Stomach (tissue), 9 donors: ENCODE data around the gene EPB41L1. TPM values are rescaled to one million over a fixed set of nuclear protein-coding genes. Genes with fewer than 3 reads are reported as not detected.

Source experiments
- DNase-seq, 2 donors: peaks; one replicate each; pipeline versions ENCODE4 v3.0.0 to v3.0.0-alpha.2; 2013 to 2019
- H3K27ac ChIP-seq, 5 donors: fragments of 200-600 bp in 4 of 5; sonication (generic) in 4 of 5; one replicate each; pipeline ENCODE4 v1.5.1; 2013 to 2019; ENCODE audit warnings: mild to moderate bottlenecking in 1 of 5, moderate library complexity in 1 of 5
- H3K27me3 ChIP-seq, 3 donors: fragments of 200-600 bp; sonication (generic); one replicate each; pipeline ENCODE4 v1.5.1; 2017 to 2019; ENCODE audit warnings: mixed run types in 1 of 3
- H3K36me3 ChIP-seq, 4 donors: fragments of 200-600 bp; sonication (generic); 1 replicate in 3 of 4; 2 replicates in 1 of 4; pipeline ENCODE4 v1.5.1; 2016 to 2019
- H3K4me1 ChIP-seq, 4 donors: fragments of 200-600 bp; sonication (generic); one replicate each; pipeline ENCODE4 v1.5.1; 2016 to 2019
- H3K4me3 ChIP-seq, 4 donors: fragments of 200-600 bp; sonication (generic) in 3 of 4; one replicate each; pipeline ENCODE4 v1.5.1; 2016 to 2019; ENCODE audit warnings: mild to moderate bottlenecking in 1 of 4
- H3K9me3 ChIP-seq, 4 donors: fragments of 200-600 bp; sonication (generic); one replicate each; pipeline ENCODE4 v1.5.1; 2016 to 2019
- EP300 ChIP-seq: sonication (generic); formaldehyde crosslinking; IDR thresholded peaks from one replicate; pipeline ENCODE4 v1.6.1; 2017; ENCODE audit warnings: antibody characterized with exemption
- POLR2A ChIP-seq, 4 donors: fragments of 450-650 bp; IDR thresholded peaks; one replicate each; pipeline ENCODE4 v1.6.1; 2016; ENCODE audit warnings: antibody characterized with exemption in 4 of 4, control low read depth in 2 of 4, mild to moderate bottlenecking in 1 of 4, moderate library complexity in 1 of 4
- POLR2AphosphoS5 ChIP-seq, 3 donors: sonication (generic); formaldehyde crosslinking; IDR thresholded peaks; one replicate each; pipeline ENCODE4 v1.6.1; 2016; ENCODE audit warnings: antibody characterized with exemption in 3 of 3
- WGBS, 5 donors: extraction: QIAGEN DNeasy Blood & Tissue Kit in 3 of 5; methylation state at CpG; one replicate each; pipeline versions ENCODE4 v1.1.5 to v1.1.7; 2013 to 2018; 5-methylcytosine and 5-hydroxymethylcytosine counted together
- intact Hi-C: fragments of 100-400 bp; cut with DNase I; formaldehyde crosslinking; loops from one replicate; pipeline ENCODE4 v1.15.1; 2023; ENCODE audit warnings: low total_unique reads
- polyA plus RNA-seq, 3 donors: library from polyadenylated mRNA; stranded (reverse); fragments of 200-250 nt; gene quantifications; one replicate each; pipeline ENCODE4 v1.2.3, GENCODE V29; 2013
- total RNA-seq, 5 donors: library from RNA; depleted of rRNA; stranded (reverse); fragments of >200 nt; gene quantifications; one replicate each; pipeline versions ENCODE4 v1.1.0 to v1.2.3, GENCODE V29; 2014 to 2016
- TF ChIP-seq, protein P1 (sequence below), 7 experiments: fragments of 450-650 bp in 4 of 7; fragments of 200-600 bp in 3 of 7; sonication (generic) in 3 of 7; IDR thresholded peaks; one replicate each; pipeline ENCODE4 v1.5.1; 2016 to 2019; ENCODE audit warnings: antibody characterized with exemption in 7 of 7, control low read depth in 2 of 7, mild to moderate bottlenecking in 1 of 7
- donor health status: healthy with polysubstance abuse.
- donor health status: Bipolar disorder and iron deficiency.
- donor health status: healthy.

Gene EPB41L1
- total and polyA plus RNA-seq, 8 donors, result 25.9 to 271 (median 40.4) TPM

DNA sequence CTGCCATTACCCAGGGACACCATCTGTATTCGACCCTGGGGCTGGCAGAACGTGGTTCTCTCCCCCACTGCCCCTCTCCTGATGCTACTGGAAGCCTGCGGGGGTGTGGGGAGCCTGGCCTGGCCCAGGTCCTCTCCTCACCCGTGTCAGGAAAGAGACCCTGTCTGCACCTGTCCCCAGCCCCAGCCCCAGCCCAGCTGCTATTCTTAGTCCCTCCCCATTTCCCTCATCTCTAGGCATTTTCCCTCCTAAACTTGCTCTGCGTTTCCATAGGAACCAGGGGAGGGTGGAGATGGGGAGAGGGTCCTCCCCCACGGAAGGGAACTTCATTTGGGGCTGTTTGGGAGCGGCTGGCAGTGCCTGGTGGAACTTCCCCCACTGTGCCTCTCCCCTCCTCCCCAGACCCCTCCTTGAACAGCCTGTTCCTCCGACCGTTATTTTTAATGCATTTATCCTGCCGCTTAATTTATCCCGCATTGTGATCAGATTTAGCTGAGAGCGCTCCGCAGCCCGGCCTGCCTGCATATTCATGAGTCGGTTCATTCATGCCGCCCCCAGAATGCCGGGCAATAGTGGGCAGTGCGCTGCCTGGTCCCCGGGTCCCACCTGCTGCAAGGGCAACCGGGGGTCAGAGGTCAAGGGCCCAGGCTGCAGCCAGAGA is 119.8 kb downstream of the EPB41L1 start:
- peaks cover 8 to 53% (median 23%) of the 10 kb centered on the region in 3 donors for H3K27me3 ChIP-seq
- no peak for DNase-seq
- H3K9me3 ChIP-seq, result peaks cover 0 to under 1% (median 0%) of the 10 kb centered on the region in 4 donors
- H3K27ac ChIP-seq, result no peak overlapping the region
- 49 to 53% (median 50%) methylated on average over 17 to 20 of the region's 20 CpGs for WGBS, 5 donors
- no peaks in the 10 kb centered on the region for H3K4me1 ChIP-seq
- H3K4me3 ChIP-seq, result no peak overlapping the region
- intact Hi-C loops, result no loop called here
- TF ChIP-seq POLR2A (IDR thresholded peaks at IDR 0.05) (no peak), EP300 (no peak), POLR2AphosphoS5 (IDR thresholded peaks at IDR 0.05) (no peak)
- TF ChIP-seq, protein P1, sequence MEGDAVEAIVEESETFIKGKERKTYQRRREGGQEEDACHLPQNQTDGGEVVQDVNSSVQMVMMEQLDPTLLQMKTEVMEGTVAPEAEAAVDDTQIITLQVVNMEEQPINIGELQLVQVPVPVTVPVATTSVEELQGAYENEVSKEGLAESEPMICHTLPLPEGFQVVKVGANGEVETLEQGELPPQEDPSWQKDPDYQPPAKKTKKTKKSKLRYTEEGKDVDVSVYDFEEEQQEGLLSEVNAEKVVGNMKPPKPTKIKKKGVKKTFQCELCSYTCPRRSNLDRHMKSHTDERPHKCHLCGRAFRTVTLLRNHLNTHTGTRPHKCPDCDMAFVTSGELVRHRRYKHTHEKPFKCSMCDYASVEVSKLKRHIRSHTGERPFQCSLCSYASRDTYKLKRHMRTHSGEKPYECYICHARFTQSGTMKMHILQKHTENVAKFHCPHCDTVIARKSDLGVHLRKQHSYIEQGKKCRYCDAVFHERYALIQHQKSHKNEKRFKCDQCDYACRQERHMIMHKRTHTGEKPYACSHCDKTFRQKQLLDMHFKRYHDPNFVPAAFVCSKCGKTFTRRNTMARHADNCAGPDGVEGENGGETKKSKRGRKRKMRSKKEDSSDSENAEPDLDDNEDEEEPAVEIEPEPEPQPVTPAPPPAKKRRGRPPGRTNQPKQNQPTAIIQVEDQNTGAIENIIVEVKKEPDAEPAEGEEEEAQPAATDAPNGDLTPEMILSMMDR (IDR thresholded peaks at IDR 0.05), result no peak
- no peaks in the 10 kb centered on the region for H3K36me3 ChIP-seq

DNA sequence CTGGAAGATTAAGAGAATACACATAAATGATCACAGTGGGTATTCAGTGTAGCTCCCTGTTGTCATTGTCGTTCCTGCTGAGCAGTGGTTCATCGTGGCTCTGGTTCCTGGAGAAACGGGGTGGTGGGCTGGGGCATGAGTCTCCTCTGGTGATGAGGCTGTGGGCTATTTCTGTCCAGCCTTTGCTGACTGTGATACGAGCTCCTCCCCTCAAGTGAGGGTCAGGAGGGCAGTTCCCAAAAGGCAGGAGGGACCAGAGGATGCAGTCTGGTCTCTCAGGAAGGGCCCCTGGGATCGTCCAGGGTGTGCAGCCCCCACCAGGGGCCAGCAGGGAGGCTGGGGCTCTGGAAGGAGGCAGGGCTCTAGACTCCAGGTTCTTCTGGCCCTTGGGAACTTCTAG is 120.5 kb downstream of the EPB41L1 start:
- no peaks in the 10 kb centered on the region for H3K36me3 ChIP-seq
- no peak for DNase-seq
- H3K4me1 ChIP-seq, result no peaks in the 10 kb centered on the region
- H3K27ac ChIP-seq, result no peak overlapping the region
- WGBS, 5 donors, result 54 to 60% (median 57%) methylated on average over 5 of the region's 5 CpGs
- no peak for TF ChIP-seq POLR2AphosphoS5 (IDR thresholded peaks at IDR 0.05)
- TF ChIP-seq EP300, result no peak
- TF ChIP-seq, protein P1 (IDR thresholded peaks at IDR 0.05), result no peak
- TF ChIP-seq POLR2A (IDR thresholded peaks at IDR 0.05), result no peak
- H3K4me3 ChIP-seq, result no peak overlapping the region
- H3K9me3 ChIP-seq, result peaks cover 0 to 7% (median 0%) of the 10 kb centered on the region in 4 donors
- peaks cover 8 to 60% (median 29%) of the 10 kb centered on the region in 3 donors for H3K27me3 ChIP-seq
- intact Hi-C loops, result no loop called here

DNA sequence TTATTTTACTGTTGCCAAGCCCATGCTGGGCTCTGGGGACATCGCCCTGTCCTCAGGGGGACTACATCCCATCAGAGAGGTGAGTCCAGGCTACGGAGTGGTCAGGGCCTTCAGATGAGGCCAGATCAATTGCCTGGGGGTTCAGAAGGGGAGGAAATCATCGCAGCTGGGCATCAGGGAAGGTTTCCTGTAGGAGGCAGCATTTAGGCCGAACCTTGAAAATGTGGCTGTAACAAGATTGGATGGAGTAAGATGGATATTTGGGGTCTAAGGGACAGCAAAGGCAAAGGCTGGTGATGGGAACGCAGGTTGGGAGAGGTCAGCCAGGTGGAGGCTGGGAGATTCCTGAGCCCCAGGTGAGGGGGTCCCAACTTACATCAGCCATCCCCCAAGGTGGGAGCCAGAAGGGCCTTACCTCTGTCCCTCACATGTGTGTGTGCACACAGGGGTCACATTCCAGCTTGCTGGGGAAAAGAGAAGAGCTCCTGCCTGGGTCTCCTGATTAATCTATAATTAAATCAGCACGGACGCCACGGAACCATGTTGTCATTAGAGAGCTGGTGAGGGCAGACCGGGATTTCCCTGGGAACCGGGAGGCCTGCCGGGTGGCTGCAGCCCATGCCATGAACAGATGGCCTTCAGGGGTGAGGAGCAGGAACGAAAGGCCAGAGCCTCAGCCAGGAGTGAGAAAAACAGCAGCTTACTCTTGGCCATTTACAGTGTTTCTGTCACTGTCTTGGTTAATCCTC is 121.1 kb downstream of the EPB41L1 start:
- 72 to 82% (median 78%) methylated on average over 12 of the region's 12 CpGs for WGBS, 5 donors
- TF ChIP-seq POLR2AphosphoS5 (IDR thresholded peaks at IDR 0.05) (no peak), POLR2A (IDR thresholded peaks at IDR 0.05) (no peak), EP300 (no peak)
- TF ChIP-seq, protein P1 (IDR thresholded peaks at IDR 0.05), result no peak
- intact Hi-C loops, result no loop called here
- H3K36me3 ChIP-seq, result no peaks in the 10 kb centered on the region
- peaks cover 8 to 65% (median 29%) of the 10 kb centered on the region in 3 donors for H3K27me3 ChIP-seq
- no peak overlapping the region for H3K4me3 ChIP-seq
- peak in 1 of 2 donors; percentile 18 for DNase-seq
- H3K4me1 ChIP-seq, result no peaks in the 10 kb centered on the region
- peaks cover 0 to 7% (median 0%) of the 10 kb centered on the region in 4 donors for H3K9me3 ChIP-seq
- no peak overlapping the region for H3K27ac ChIP-seq

- H3K4me1 ChIP-seq, result no peaks in the 10 kb centered on the region
- no peak overlapping the region for H3K27ac ChIP-seq
- DNase-seq, result no peak
- H3K36me3 ChIP-seq, result no peaks in the 10 kb centered on the region
- 62 to 75% (median 68%) methylated on average over 9 of the region's 9 CpGs for WGBS, 5 donors
- H3K27me3 ChIP-seq, result peaks cover 8 to 64% (median 28%) of the 10 kb centered on the region in 3 donors
- H3K9me3 ChIP-seq, result peaks cover 0 to 7% (median 0%) of the 10 kb centered on the region in 4 donors
- intact Hi-C loops, result no loop called here
- TF ChIP-seq EP300 (no peak), POLR2AphosphoS5 (IDR thresholded peaks at IDR 0.05) (no peak), POLR2A (IDR thresholded peaks at IDR 0.05) (no peak)
- TF ChIP-seq, protein P1 (IDR thresholded peaks at IDR 0.05), result no peak
- no peak overlapping the region for H3K4me3 ChIP-seq
Measured at GRCh38 chr20:36277546-36277945, 123.0 kb downstream of the EPB41L1 start.
